ENCODE data around the gene FCHSD2.
A peak's percentile ranks its signal among the peaks of the same experiment; 100 is the strongest.

FCHSD2 gene

GRCh38 chr11:72787216-72788104 lies 354.7 kb downstream of the FCHSD2 start:
- TF ChIP-seq, protein P1, sequence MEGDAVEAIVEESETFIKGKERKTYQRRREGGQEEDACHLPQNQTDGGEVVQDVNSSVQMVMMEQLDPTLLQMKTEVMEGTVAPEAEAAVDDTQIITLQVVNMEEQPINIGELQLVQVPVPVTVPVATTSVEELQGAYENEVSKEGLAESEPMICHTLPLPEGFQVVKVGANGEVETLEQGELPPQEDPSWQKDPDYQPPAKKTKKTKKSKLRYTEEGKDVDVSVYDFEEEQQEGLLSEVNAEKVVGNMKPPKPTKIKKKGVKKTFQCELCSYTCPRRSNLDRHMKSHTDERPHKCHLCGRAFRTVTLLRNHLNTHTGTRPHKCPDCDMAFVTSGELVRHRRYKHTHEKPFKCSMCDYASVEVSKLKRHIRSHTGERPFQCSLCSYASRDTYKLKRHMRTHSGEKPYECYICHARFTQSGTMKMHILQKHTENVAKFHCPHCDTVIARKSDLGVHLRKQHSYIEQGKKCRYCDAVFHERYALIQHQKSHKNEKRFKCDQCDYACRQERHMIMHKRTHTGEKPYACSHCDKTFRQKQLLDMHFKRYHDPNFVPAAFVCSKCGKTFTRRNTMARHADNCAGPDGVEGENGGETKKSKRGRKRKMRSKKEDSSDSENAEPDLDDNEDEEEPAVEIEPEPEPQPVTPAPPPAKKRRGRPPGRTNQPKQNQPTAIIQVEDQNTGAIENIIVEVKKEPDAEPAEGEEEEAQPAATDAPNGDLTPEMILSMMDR (IDR thresholded peaks at IDR 0.05): peak; percentile 32
- Histone ChIP-seq H3K4me3 (ENCODE audit: low read depth, low read length) (no peak overlapping the region), H3K4me1 (peaks cover 18% of the 10 kb centered on the region), H3K9me3 (ENCODE audit: control insufficient read depth, low read length) (no peaks in the 10 kb centered on the region), H3K36me3 (ENCODE audit: control insufficient read depth, insufficient read depth, low read length) (no peaks in the 10 kb centered on the region), H3K79me2 (no peaks in the 10 kb centered on the region), H2AFZ (peak overlapping the region; percentile 68), H3K27me3 (ENCODE audit: control insufficient read depth, insufficient read depth, low read length) (no peaks in the 10 kb centered on the region), H3K27ac (peak overlapping the region; percentile 79), H3K4me2 (ENCODE audit: low read length) (no peak overlapping the region), H3K9ac (peak overlapping the region; percentile 5)
